ENCODE results near the gene MAB21L4. TPM values are rescaled to one million over a fixed set of nuclear protein-coding genes. Genes with fewer than 3 reads are reported as not detected.

MAB21L4 gene
- total RNA-seq, 1 experiment from 2014 or later = 0.15 TPM

GRCh38 chr2:240919161-240919781 is 23.3 kb upstream of the MAB21L4 start:
- no peaks in the 10 kb centered on the region for H3K79me1 ChIP-seq (ENCODE audit: insufficient read depth, low read depth, low read length, poor library complexity, severe bottlenecking)
- H2BK12ac ChIP-seq (ENCODE audit: insufficient read length, low read depth, low read length) = no peak overlapping the region
- no peak overlapping the region for H3K27ac Mint-ChIP-seq
- no peak overlapping the region for H2AFZ ChIP-seq (ENCODE audit: low read length)
- no peak overlapping the region for H2BK20ac ChIP-seq (ENCODE audit: low read depth, low read length, poor library complexity, severe bottlenecking)
- no peak overlapping the region for H3K23ac ChIP-seq (ENCODE audit: insufficient read length, low read depth, low read length)
- no peaks in the 10 kb centered on the region for H3K4me1 ChIP-seq (ENCODE audit: insufficient read depth, low read length)
- H2AK5ac ChIP-seq (ENCODE audit: insufficient read length, low read length) = no peak overlapping the region
- no peak overlapping the region for H4K91ac ChIP-seq (ENCODE audit: insufficient read length, low read depth, low read length)
- no peak overlapping the region for H3K4ac ChIP-seq (ENCODE audit: low read depth, low read length)
- no peaks in the 10 kb centered on the region for H3K9me3 ChIP-seq (ENCODE audit: control insufficient read depth, low read depth, low read length)
- peaks cover 12% of the 10 kb centered on the region for H3K27me3 Mint-ChIP-seq (ENCODE audit: low read depth)
- no peak overlapping the region for H4K5ac ChIP-seq (ENCODE audit: insufficient read length, low read depth, low read length)
- H2BK120ac ChIP-seq (ENCODE audit: low read depth, low read length, poor library complexity, severe bottlenecking) = no peak overlapping the region
- no peak for TF ChIP-seq CTCF (conservative IDR thresholded peaks at IDR 0.05)
- no peak overlapping the region for H3T11ph ChIP-seq (ENCODE audit: low read length)
- no peak for DNase-seq
- no peak overlapping the region for H3K14ac ChIP-seq (ENCODE audit: insufficient read depth, low read length)
- H3K4me3 Mint-ChIP-seq = no peak overlapping the region
- H4K20me1 ChIP-seq (ENCODE audit: control insufficient read depth, insufficient read depth, insufficient read length) = no peaks in the 10 kb centered on the region
- no CpG with 5 or more reads among the region's 19 CpGs for WGBS (ENCODE audit: extremely low coverage, insufficient read length, low lambda C conversion rate)
- no peak overlapping the region for H3K27ac ChIP-seq (ENCODE audit: insufficient read length, low read depth, low read length)
- H3K18ac ChIP-seq (ENCODE audit: insufficient read length, low read depth, low read length) = no peak overlapping the region
- H3K9me3 Mint-ChIP-seq = no peaks in the 10 kb centered on the region
- H3K56ac ChIP-seq (ENCODE audit: insufficient read length, low read depth, low read length) = no peak overlapping the region
- no peaks in the 10 kb centered on the region for H3K23me2 ChIP-seq (ENCODE audit: insufficient read length, low read depth, low read length, poor library complexity, severe bottlenecking)
- no peaks in the 10 kb centered on the region for H3K27me3 ChIP-seq (ENCODE audit: insufficient read depth, low read length)
- peaks cover 2 to 6% of the 10 kb centered on the region in 2 experiments; a peak in 2 of 4 replicates for H3K4me1 Mint-ChIP-seq
- H2BK15ac ChIP-seq (ENCODE audit: low read depth, low read length) = no peak overlapping the region
- no peak overlapping the region for H3K4me2 ChIP-seq (ENCODE audit: insufficient read depth, insufficient read length, low read length)
- no peaks in the 10 kb centered on the region for H3K79me2 ChIP-seq (ENCODE audit: insufficient read depth, low read length)
- H3K9ac ChIP-seq (ENCODE audit: extremely low read depth, insufficient read length, low read length) = no peak overlapping the region
- no peaks in the 10 kb centered on the region for H3K36me3 Mint-ChIP-seq (ENCODE audit: insufficient read depth in 1 of 3, low read depth in 3 of 3)
- no peak overlapping the region for H2BK5ac ChIP-seq (ENCODE audit: insufficient read length, low read length)
- no peak overlapping the region for H4K8ac ChIP-seq (replicated peaks; ENCODE audit: insufficient read length, low read depth, low read length)

Measured in H9 (cell line).